DMS53 (cell line): ENCODE results near the gene ZNF669.

Source experiments
- DNase-seq: peaks from one replicate; lab custom pipeline; 2025; lab: John Stamatoyannopoulos, UW

The ZNF669 gene

GRCh38 chr1:247064304-247064703 lies 39.9 kb downstream of the ZNF669 start:
- DNase-seq = no peak

- DNase-seq = no peak
Observed at GRCh38 chr1:247060771-247061170, 43.4 kb downstream of the ZNF669 start.

DNA sequence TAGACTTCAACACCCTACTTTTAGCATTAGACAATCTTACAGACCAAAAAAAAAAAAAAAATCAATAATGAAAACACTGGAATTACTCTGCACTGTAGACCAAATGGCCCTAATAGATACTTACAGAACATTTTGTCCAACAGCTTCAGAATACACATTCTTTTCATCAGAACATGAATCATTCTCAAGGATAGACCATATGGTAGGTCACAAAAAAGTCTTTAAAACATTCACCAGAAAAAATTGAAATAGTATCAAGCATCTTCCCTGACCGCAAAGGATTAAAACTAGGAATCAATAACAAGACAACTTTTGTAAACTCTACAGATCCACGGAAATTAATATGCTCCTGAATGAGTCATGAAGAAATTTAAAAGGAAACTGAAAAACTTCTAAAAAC lies 48.1 kb downstream of the ZNF669 start:
- no peak for DNase-seq

DNA sequence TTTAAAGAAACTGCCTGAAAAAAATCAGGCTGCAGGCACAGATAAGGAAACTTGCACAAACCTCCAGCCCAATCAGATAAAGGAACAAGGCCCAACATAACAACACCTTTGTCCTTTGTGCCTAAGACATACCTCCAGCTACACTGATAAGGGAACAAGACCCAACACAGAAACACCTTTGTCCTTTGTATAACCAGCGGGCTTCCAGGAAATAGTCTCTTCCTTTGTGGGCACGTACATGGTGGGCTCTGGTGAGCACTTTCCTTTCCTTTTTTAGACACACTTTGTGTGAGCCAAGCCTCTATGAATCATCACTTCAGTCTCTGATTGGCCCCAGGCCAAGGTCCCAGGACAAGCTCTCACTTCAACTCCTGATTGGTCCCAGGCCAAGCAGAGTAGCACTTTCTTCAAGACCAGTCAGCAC lies 49.2 kb downstream of the ZNF669 start:
- peak; percentile 18 for DNase-seq
